Choroid plexus epithelial cell (primary cell): Measurements from ENCODE around the gene TMEM183A.

ENCODE experiments used
- DNase-seq: peaks from one replicate; pipeline ENCODE4 v3.0.0-alpha.2; 2010; ENCODE audit warnings: low read depth
- H3K4me3 ChIP-seq: 2 replicates; pipeline ENCODE4 v1.5.1; 2011; ENCODE audit warnings: low read depth, mild to moderate bottlenecking, control low read depth, low read length, moderate library complexity
- CTCF ChIP-seq: conservative IDR thresholded peaks from 2 replicates; pipeline ENCODE4 v1.5.1; 2011; ENCODE audit warnings: low read depth, mild to moderate bottlenecking, control low read depth, inconsistent platforms, low read length, moderate library complexity

Gene TMEM183A

DNA sequence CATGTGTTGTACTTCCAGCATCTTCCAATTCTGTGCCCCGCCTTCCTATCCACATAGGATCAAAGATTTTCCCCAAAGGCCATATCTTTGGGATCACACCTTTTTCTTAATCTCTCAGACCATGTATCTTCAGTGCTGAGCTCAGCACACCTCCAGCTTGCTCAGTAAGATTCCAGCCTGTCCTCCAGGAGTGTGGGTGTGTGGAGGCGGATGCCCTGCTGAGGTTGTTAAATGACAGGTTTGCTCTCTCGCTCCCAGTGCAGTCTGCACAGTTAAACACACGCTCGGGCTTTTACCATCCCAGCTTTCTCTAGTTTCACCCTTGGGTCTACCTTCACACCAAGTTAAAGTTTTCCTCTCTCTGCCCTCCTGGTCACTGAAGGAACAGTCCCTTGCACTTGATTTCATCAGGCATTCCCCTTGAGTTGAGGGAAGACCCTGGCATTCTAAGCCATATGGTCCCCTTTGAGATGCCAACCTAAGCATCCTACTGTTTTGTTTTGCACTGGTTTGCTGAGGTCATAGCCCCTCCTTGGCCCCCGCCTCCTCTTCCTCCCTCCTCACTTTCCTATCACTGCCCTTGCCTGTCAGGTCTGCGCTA, 64.9 kb downstream of the TMEM183A start:
- DNase-seq: no peak
- no peak for TF ChIP-seq CTCF
- no peak overlapping the region for H3K4me3 ChIP-seq

GRCh38 chr1:203072911-203073310, 65.7 kb downstream of the TMEM183A start:
- no peak overlapping the region for H3K4me3 ChIP-seq
- TF ChIP-seq CTCF: no peak
- DNase-seq: no peak

GRCh38 chr1:203073469-203073868, 66.3 kb downstream of the TMEM183A start:
- DNase-seq: no peak
- no peak for TF ChIP-seq CTCF
- no peak overlapping the region for H3K4me3 ChIP-seq
